Gastrocnemius medialis (tissue), 4 donors: ENCODE results near the gene ANKRD33. TPM values are rescaled to one million over a fixed set of nuclear protein-coding genes. Genes with fewer than 3 reads are reported as not detected.
A peak's percentile ranks its signal among the peaks of the same experiment; 100 is the strongest.

ENCODE experiments used
- ATAC-seq, 2 donors: fragments of 150-250 bp; one replicate each; pipeline ENCODE4 v1.9.1; 2016
- DNase-seq, 2 donors: peaks; one replicate each; pipeline ENCODE4 v3.0.0-alpha.2; 2019
- H3K27ac ChIP-seq, 4 donors: fragments of 200-600 bp; sonication (generic); 1 replicate in 1 of 4; 2 replicates in 3 of 4; pipeline ENCODE4 v1.5.1; 2016 to 2018; ENCODE audit warnings: mild to moderate bottlenecking in 2 of 4, moderate library complexity in 1 of 4
- H3K27me3 ChIP-seq, 3 donors: fragments of 200-600 bp; sonication (generic) in 2 of 3; 1 replicate in 1 of 3; 2 replicates in 2 of 3; pipeline versions ENCODE4 v1.5.1 to v1.6.0; 2016 to 2019; ENCODE audit warnings: mild to moderate bottlenecking in 1 of 3, moderate library complexity in 1 of 3
- H3K36me3 ChIP-seq, 2 donors: fragments of 200-600 bp; sonication (generic) in 1 of 2; one replicate each; pipeline ENCODE4 v1.5.1; 2017 to 2018
- H3K4me1 ChIP-seq, 2 donors: fragments of 200-600 bp; sonication (generic) in 1 of 2; one replicate each; pipeline ENCODE4 v1.5.1; 2016 to 2017; ENCODE audit warnings: mild to moderate bottlenecking in 2 of 2
- H3K4me3 ChIP-seq, 4 donors: fragments of 200-600 bp; sonication (generic) in 3 of 4; 1 replicate in 1 of 4; 2 replicates in 3 of 4; pipeline ENCODE4 v1.5.1; 2016 to 2019; ENCODE audit warnings: mild to moderate bottlenecking in 2 of 4
- H3K9me3 ChIP-seq, 3 donors: fragments of 200-600 bp; sonication (generic) in 2 of 3; 1 replicate in 1 of 3; 2 replicates in 2 of 3; pipeline ENCODE4 v1.5.1; 2016 to 2019
- POLR2A ChIP-seq, 2 donors: fragments of 450-650 bp; IDR thresholded peaks; one replicate each; pipeline ENCODE4 v1.6.1; 2017; ENCODE audit warnings: antibody characterized with exemption in 2 of 2, mild to moderate bottlenecking in 2 of 2, moderate library complexity in 2 of 2
- in situ Hi-C, 4 donors: fragments of 200-750 bp; cut with MboI; loops; one replicate each; pipeline versions ENCODE4 v1.15.0 to v1.8.0; 2017; ENCODE audit warnings: low sequenced_read_pairs in 4 of 4
- intact Hi-C: fragments of 100-400 bp; cut with DNase I; formaldehyde crosslinking; loops from one replicate; pipeline ENCODE4 v1.15.1; 2023; ENCODE audit warnings: low total_unique reads
- total RNA-seq, 4 donors: library from RNA; depleted of rRNA; stranded (reverse); fragments of >200 nt; gene quantifications; one replicate each; pipeline versions ENCODE4 v1.1.0 to v1.2.3, GENCODE V29; 2016
- TF ChIP-seq, protein P1 (sequence below), 5 experiments: fragments of 450-650 bp in 3 of 5; fragments of 200-600 bp in 2 of 5; sonication (generic) in 2 of 5; IDR thresholded peaks in 4 of 5; conservative IDR thresholded peaks in 1 of 5; 1 replicate in 4 of 5; 2 replicates in 1 of 5; pipeline ENCODE4 v1.5.1; 2016 to 2019; ENCODE audit warnings: antibody characterized with exemption in 5 of 5, mild to moderate bottlenecking in 3 of 5, moderate library complexity in 3 of 5

The ANKRD33 gene
- total RNA-seq, 4 donors from 2014 or later: not detected

DNA sequence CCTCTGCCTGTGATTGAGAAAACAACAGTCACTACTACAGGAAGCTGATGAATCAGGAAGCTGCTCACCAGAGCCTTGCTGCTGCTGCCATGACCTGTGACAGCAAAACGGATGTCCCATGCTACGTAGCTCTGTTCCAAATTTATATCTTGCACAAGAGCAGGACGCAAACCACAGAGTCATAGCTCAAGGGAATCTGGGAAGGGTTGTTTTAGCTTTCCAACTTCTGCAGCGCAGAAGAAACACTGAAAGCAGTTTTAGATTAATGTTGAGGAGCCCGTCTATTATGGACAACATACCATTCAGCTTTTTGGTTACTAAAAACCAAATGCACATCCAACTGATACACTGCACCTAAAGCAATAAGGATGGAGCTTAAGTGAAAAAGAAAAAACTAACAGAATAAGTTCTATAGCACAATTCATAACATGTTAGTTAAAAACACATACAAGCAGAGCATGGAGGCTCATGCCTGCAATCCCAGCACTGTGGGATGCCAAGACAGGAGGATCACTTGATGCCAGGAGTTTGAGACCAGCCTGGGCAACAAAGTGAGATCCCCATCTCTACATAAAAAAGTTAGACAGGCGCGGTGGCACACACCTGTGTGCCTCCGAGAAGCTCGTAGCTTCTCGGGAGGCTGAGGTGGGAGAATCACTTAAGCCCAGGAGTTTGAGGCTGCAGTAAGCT, 1.7 kb upstream of the ANKRD33 start:
- peaks cover 8 to 11% of the 10 kb centered on the region in 2 donors for H3K4me1 ChIP-seq
- intact Hi-C loops (no loop called here), in situ Hi-C loops (no loop called here)
- no peak overlapping the region for H3K4me3 ChIP-seq
- no peaks in the 10 kb centered on the region for H3K36me3 ChIP-seq
- TF ChIP-seq, protein P1, sequence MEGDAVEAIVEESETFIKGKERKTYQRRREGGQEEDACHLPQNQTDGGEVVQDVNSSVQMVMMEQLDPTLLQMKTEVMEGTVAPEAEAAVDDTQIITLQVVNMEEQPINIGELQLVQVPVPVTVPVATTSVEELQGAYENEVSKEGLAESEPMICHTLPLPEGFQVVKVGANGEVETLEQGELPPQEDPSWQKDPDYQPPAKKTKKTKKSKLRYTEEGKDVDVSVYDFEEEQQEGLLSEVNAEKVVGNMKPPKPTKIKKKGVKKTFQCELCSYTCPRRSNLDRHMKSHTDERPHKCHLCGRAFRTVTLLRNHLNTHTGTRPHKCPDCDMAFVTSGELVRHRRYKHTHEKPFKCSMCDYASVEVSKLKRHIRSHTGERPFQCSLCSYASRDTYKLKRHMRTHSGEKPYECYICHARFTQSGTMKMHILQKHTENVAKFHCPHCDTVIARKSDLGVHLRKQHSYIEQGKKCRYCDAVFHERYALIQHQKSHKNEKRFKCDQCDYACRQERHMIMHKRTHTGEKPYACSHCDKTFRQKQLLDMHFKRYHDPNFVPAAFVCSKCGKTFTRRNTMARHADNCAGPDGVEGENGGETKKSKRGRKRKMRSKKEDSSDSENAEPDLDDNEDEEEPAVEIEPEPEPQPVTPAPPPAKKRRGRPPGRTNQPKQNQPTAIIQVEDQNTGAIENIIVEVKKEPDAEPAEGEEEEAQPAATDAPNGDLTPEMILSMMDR (IDR thresholded peaks at IDR 0.05 in 4 of 5, conservative IDR thresholded peaks at IDR 0.05 in 1 of 5): no peak
- TF ChIP-seq POLR2A (IDR thresholded peaks at IDR 0.05): peak in 1 of 2 donors; percentile 52
- peak; percentile 76 to 83 for DNase-seq
- H3K9me3 ChIP-seq: no peaks in the 10 kb centered on the region
- ATAC-seq: peak; percentile 96 to 98
- peaks cover 0 to 6% (median 5%) of the 10 kb centered on the region in 3 donors for H3K27me3 ChIP-seq
- H3K27ac ChIP-seq: peak overlapping the region; percentile 56 to 72 (median 67)

DNA sequence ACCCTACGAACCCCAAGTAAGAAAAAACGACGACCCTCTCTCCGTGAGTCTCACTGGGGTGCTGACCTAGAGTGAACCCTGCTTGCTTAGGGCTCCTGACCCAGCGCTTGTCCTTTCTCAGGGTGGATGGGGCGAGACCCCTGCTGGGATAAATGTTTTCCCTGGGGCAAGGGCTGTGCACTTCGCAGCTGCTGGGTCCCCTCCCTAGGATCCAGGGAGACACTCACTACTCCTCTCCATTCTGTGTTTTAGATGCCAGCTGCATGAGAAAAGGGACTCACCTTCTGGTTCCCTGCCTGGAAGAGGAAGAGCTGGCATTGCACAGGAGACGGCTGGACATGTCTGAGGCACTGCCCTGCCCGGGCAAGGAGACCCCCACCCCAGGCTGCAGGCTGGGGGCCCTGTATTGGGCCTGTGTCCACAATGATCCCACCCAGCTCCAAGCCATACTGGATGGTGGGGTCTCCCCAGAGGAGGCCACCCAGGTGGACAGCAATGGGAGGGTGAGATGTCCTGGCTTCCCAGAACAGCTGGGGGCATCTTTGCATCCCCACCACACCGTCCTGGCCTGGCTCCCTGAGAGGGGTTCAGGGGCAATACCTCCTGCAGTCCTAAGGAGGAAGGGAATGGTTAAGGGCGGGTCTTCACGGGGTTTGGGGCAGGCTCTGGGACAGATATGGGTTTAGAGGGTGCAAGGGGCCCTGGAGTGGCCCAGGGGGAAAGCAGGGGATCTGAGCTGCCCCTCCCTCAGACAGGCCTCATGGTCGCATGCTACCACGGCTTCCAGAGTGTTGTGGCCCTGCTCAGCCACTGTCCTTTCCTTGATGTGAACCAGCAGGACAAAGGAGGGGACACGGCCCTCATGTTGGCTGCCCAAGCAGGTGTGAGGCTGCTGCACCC, 663 bp downstream of the ANKRD33 start:
- Histone ChIP-seq H3K4me3 (no peak overlapping the region), H3K36me3 (no peaks in the 10 kb centered on the region), H3K9me3 (no peaks in the 10 kb centered on the region), H3K27ac (no peak overlapping the region), H3K4me1 (peaks cover 8 to 11% of the 10 kb centered on the region in 2 donors), H3K27me3 (peaks cover 0 to 6% (median 5%) of the 10 kb centered on the region in 3 donors)
- in situ Hi-C loops: no loop called here
- no peak for DNase-seq
- ATAC-seq: no peak
- no peak for TF ChIP-seq POLR2A (IDR thresholded peaks at IDR 0.05)
- TF ChIP-seq, protein P1 (IDR thresholded peaks at IDR 0.05 in 4 of 5, conservative IDR thresholded peaks at IDR 0.05 in 1 of 5): no peak
- intact Hi-C loops: no loop called here

DNA sequence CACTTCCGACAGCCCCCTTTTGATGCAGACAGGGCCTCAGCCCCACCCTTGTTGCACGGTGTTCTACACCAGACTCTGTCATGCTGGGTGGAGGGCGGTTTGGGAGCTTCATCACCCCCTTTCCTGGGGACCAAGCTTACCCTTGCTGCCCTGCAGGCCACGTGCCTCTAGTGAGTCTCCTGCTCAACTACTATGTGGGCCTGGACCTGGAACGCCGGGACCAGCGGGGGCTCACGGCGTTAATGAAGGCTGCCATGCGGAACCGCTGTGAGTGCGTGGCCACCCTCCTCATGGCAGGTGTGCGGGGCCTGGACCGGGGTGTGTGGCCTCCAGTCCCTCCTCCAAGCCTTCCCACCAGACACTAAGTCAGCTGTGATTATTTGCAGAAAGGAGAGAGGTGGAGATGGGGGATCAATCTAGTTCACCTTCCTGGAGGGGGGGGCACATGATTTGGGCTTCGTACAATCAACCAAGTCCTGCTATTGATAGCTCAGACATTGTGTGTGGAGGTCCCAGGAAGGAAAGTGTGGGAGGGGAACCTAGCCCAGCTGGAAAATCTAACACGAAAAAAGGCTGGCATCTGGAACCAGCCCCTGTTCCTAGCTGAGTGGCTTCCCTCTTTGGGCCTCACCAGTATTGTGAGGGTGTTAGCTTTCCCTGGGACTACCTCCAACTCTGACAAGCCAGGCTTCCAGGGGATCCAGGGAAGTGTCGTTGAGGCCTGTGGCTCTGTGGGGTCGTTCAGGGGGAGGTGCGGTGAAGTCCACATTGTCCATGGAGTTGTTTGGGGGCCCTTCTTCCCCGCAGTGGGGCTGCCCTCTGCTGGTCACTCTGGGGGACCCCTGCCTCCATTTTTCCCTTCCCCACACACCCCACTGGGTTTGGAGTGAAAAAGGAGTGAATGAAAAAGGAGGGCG, 1.6 kb downstream of the ANKRD33 start:
- DNase-seq: no peak
- TF ChIP-seq, protein P1 (IDR thresholded peaks at IDR 0.05 in 4 of 5, conservative IDR thresholded peaks at IDR 0.05 in 1 of 5): no peak
- TF ChIP-seq POLR2A (IDR thresholded peaks at IDR 0.05): no peak
- Histone ChIP-seq H3K4me1 (peaks cover 8 to 11% of the 10 kb centered on the region in 2 donors), H3K4me3 (no peak overlapping the region), H3K27ac (no peak overlapping the region), H3K9me3 (no peaks in the 10 kb centered on the region), H3K36me3 (no peaks in the 10 kb centered on the region), H3K27me3 (peaks cover 0 to 6% (median 5%) of the 10 kb centered on the region in 3 donors)
- no peak for ATAC-seq
- intact Hi-C loops: no loop called here
- in situ Hi-C loops: loop anchor here (5.0 to 10.0 kb wide), 2 partner anchors 85 to 88 kb away; no protein-coding TSS in a partner anchor

- Histone ChIP-seq H3K4me3 (no peak overlapping the region), H3K4me1 (peaks cover 9 to 16% of the 10 kb centered on the region in 2 donors), H3K36me3 (no peaks in the 10 kb centered on the region), H3K27me3 (peaks cover 0 to 6% (median 5%) of the 10 kb centered on the region in 3 donors), H3K27ac (no peak overlapping the region), H3K9me3 (no peaks in the 10 kb centered on the region)
- ATAC-seq (no peak), DNase-seq (no peak)
- intact Hi-C loops: no loop called here
- in situ Hi-C loops: loop anchor here (5.0 to 10.0 kb wide), 2 partner anchors 85 to 87 kb away; no protein-coding TSS in a partner anchor
- TF ChIP-seq, protein P1 (IDR thresholded peaks at IDR 0.05 in 4 of 5, conservative IDR thresholded peaks at IDR 0.05 in 1 of 5): no peak
- TF ChIP-seq POLR2A (IDR thresholded peaks at IDR 0.05): no peak
Measured at GRCh38 chr12:51890133-51890464, 2.2 kb downstream of the ANKRD33 start.
